ENCODE results near the gene UTS2B. TPM values are rescaled to one million over a fixed set of nuclear protein-coding genes. Genes with fewer than 3 reads are reported as not detected.

The UTS2B gene
- total RNA-seq, 4 donors from 2014 or later: not detected

DNA sequence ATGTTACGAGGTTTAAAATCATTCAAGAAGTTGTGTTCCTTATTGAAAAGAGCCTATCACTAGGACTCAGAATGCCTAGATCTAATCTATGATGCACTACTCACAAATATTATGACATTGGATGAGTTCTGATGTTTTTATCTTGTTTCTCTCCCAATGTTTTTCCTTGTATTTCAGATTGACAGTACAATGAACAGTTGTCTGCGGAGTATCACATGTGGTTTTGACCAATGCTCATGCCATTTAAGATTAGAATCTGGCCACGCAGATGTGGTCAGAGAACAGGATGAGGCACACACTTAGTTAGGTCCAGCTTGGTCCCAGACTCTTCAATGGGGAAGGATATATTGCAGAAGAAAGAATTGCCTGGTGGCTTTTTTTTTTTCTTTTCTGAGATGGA, 26.7 kb downstream of the UTS2B start:
- 82 to 83% methylated on average over 3 of the region's 3 CpGs for WGBS, 2 donors
- no peak overlapping the region for H3K4me3 ChIP-seq (ENCODE audit: low read depth, poor library complexity, severe bottlenecking)
- TF ChIP-seq POLR2A (IDR thresholded peaks at IDR 0.05): no peak
- TF ChIP-seq, protein P1, sequence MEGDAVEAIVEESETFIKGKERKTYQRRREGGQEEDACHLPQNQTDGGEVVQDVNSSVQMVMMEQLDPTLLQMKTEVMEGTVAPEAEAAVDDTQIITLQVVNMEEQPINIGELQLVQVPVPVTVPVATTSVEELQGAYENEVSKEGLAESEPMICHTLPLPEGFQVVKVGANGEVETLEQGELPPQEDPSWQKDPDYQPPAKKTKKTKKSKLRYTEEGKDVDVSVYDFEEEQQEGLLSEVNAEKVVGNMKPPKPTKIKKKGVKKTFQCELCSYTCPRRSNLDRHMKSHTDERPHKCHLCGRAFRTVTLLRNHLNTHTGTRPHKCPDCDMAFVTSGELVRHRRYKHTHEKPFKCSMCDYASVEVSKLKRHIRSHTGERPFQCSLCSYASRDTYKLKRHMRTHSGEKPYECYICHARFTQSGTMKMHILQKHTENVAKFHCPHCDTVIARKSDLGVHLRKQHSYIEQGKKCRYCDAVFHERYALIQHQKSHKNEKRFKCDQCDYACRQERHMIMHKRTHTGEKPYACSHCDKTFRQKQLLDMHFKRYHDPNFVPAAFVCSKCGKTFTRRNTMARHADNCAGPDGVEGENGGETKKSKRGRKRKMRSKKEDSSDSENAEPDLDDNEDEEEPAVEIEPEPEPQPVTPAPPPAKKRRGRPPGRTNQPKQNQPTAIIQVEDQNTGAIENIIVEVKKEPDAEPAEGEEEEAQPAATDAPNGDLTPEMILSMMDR (IDR thresholded peaks at IDR 0.05): no peak
- DNase-seq (ENCODE audit: low spot score in 2 of 2): no peak
- intact Hi-C loops (cut with DNase I; ENCODE audit: low total_unique reads): no loop called here

DNA sequence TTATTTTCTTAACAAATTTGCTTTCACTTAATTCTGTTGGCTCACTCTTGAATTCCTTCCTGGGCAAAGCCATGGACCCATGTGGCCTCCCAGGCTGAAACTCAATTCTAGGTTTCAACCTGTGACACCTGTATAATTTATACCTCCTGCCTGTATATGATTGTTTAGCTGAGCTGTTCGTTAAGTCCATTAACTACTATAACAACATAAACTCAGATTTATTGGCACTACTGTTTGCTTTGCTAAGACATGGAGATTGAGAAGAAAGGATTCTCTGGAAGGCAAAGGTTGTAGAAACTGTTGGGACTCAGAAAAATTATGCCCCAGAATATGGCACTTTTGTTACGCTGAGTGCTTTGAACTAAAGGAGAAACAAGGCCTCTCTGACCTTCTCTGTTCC, 27.9 kb downstream of the UTS2B start:
- intact Hi-C loops (cut with DNase I; ENCODE audit: low total_unique reads): no loop called here
- WGBS, 2 donors: 78 to 81% methylated on average over 2 of the region's 2 CpGs
- H3K4me3 ChIP-seq (ENCODE audit: low read depth, poor library complexity, severe bottlenecking): no peak overlapping the region
- TF ChIP-seq POLR2A (IDR thresholded peaks at IDR 0.05): no peak
- TF ChIP-seq, protein P1 (IDR thresholded peaks at IDR 0.05): no peak
- DNase-seq (ENCODE audit: low spot score in 2 of 2): no peak

GRCh38 chr3:191301782-191302411, 28.4 kb downstream of the UTS2B start:
- DNase-seq (ENCODE audit: low spot score in 2 of 2): no peak
- H3K4me3 ChIP-seq (ENCODE audit: low read depth, poor library complexity, severe bottlenecking): no peak overlapping the region
- intact Hi-C loops (cut with DNase I; ENCODE audit: low total_unique reads): no loop called here
- WGBS, 2 donors: 95 to 96% methylated on average over 5 of the region's 5 CpGs
- TF ChIP-seq POLR2A (IDR thresholded peaks at IDR 0.05): no peak
- TF ChIP-seq, protein P1 (IDR thresholded peaks at IDR 0.05): no peak

DNA sequence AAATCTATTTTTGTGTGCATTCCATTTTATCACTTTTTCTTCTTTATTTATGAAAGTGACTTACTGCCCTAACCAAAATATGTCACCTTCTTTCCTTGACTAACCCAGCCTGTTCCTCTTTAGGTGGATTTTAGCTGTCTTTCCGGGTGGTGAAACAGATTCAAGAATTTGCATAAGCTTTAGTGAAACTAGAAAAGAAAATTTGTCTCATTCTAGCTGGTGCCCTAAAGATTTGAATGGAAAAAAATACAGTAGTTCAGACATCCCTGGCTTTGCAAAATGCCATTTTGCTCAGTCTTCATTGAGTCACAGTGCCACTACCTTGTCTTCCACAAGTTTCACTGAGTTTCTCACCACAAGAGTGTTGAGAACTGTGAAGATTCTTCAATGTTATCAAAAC, 29.3 kb downstream of the UTS2B start:
- 81 to 88% methylated on average over 1 of the region's 1 CpG for WGBS, 2 donors
- no peak for TF ChIP-seq POLR2A (IDR thresholded peaks at IDR 0.05)
- TF ChIP-seq, protein P1 (IDR thresholded peaks at IDR 0.05): no peak
- no peak overlapping the region for H3K4me3 ChIP-seq (ENCODE audit: low read depth, poor library complexity, severe bottlenecking)
- intact Hi-C loops (cut with DNase I; ENCODE audit: low total_unique reads): no loop called here
- no peak for DNase-seq (ENCODE audit: low spot score in 2 of 2)

DNA sequence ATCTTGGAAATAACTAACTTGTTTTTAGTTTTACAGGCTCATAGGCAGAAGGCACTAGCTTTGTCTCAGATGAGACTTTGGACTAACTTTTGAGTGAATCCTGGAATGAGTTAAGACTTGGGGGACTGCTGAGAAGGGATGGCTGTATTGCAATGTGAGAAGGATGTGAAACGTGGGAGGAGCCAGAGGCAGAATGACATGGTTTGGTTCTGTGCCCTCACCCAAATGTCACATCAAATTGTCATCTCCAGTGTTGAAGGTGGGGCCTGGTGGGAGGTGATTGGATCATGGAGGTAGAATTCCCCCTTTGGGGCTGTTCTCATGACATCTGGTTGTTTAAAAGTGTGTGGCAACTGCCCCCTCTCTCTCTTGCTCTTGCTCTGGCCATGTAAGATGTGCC, 29.9 kb downstream of the UTS2B start:
- DNase-seq (ENCODE audit: low spot score in 2 of 2): no peak
- 63 to 71% methylated on average over 1 of the region's 1 CpG for WGBS, 2 donors
- no peak overlapping the region for H3K4me3 ChIP-seq (ENCODE audit: low read depth, poor library complexity, severe bottlenecking)
- no peak for TF ChIP-seq POLR2A (IDR thresholded peaks at IDR 0.05)
- TF ChIP-seq, protein P1 (IDR thresholded peaks at IDR 0.05): no peak
- intact Hi-C loops (cut with DNase I; ENCODE audit: low total_unique reads): no loop called here

GRCh38 chr3:191298846-191299245, 31.5 kb downstream of the UTS2B start:
- TF ChIP-seq, protein P1 (IDR thresholded peaks at IDR 0.05): no peak
- no peak overlapping the region for H3K4me3 ChIP-seq (ENCODE audit: low read depth, poor library complexity, severe bottlenecking)
- intact Hi-C loops (cut with DNase I; ENCODE audit: low total_unique reads): no loop called here
- DNase-seq (ENCODE audit: low spot score in 2 of 2): no peak
